Neural cell (in vitro differentiated cells): ENCODE measurements around the gene GLS. TPM values are rescaled to one million over a fixed set of nuclear protein-coding genes. Genes with fewer than 3 reads are reported as not detected.
A peak's percentile ranks its signal among the peaks of the same experiment; 100 is the strongest.

Experiments used
- H2AFZ ChIP-seq: fragments of 200-600, 300-800 bp; sonication (generic), shearing (Covaris generic); 2 replicates; pipeline ENCODE4 v1.6.0; 2014; ENCODE audit warnings: low read depth, mild to moderate bottlenecking, antibody characterized with exemption, low read length, moderate library complexity
- H3F3A ChIP-seq: fragments of 200-600 bp; shearing (Covaris generic); 2 replicates; pipeline ENCODE4 v1.6.1; 2016; ENCODE audit warnings: mild to moderate bottlenecking, moderate library complexity, mixed read lengths, antibody characterized with exemption, low read length; ENCODE audit not compliant: insufficient read depth, poor library complexity, severe bottlenecking
- H3K27ac ChIP-seq: fragments of 200-600, 300-800 bp; sonication (generic), shearing (Covaris generic); 2 replicates; pipeline ENCODE4 v1.5.1; 2014; ENCODE audit warnings: mild to moderate bottlenecking, low read length, moderate library complexity
- H3K27me3 ChIP-seq: fragments of 300-800, 200-600 bp; sonication (generic), shearing (Covaris generic); 2 replicates; pipeline ENCODE4 v1.6.0; 2014; ENCODE audit warnings: mild to moderate bottlenecking, low read depth, low read length, moderate library complexity; ENCODE audit not compliant: insufficient read depth
- H3K36me3 ChIP-seq: fragments of 300-800, 200-600 bp; sonication (generic), shearing (Covaris generic); 2 replicates; pipeline ENCODE4 v1.5.1; 2014; ENCODE audit warnings: mild to moderate bottlenecking, antibody characterized with exemption, low read length, moderate library complexity; ENCODE audit not compliant: insufficient read depth
- H3K4me2 ChIP-seq: fragments of 300-800, 200-600 bp; sonication (generic), shearing (Covaris generic); 2 replicates; pipeline ENCODE4 v1.6.0; 2014; ENCODE audit warnings: mild to moderate bottlenecking, low read length
- H3K4me3 ChIP-seq: fragments of 300-800, 200-600 bp; sonication (generic), shearing (Covaris generic); 2 replicates; pipeline ENCODE4 v1.5.1; 2014; ENCODE audit warnings: mild to moderate bottlenecking, low read length, moderate library complexity
- H3K79me2 ChIP-seq: fragments of 200-600 bp; shearing (Covaris generic); replicated peaks from 2 replicates; pipeline ENCODE4 v1.6.0; 2014; ENCODE audit warnings: mild to moderate bottlenecking, low read length, moderate library complexity; ENCODE audit not compliant: insufficient read depth
- H3K9ac ChIP-seq: fragments of 300-800, 200-600 bp; sonication (generic), shearing (Covaris generic); 2 replicates; pipeline ENCODE4 v1.6.1; 2016; ENCODE audit warnings: mild to moderate bottlenecking, low read length, mixed read lengths
- H3K9me2 ChIP-seq: fragments of 200-600 bp; shearing (Covaris generic); 2 replicates; pipeline ENCODE4 v1.6.1; 2016; ENCODE audit warnings: mild to moderate bottlenecking, low read length, mixed read lengths; ENCODE audit not compliant: insufficient read depth
- H3K9me3 ChIP-seq: fragments of 200-600, 300-800 bp; sonication (generic), shearing (Covaris generic); 2 replicates; pipeline ENCODE4 v1.6.1; 2016; ENCODE audit warnings: mild to moderate bottlenecking, mixed run types, low read length, moderate library complexity, mixed read lengths
- H4K20me1 ChIP-seq: fragments of 200-600 bp; shearing (Covaris generic); 2 replicates; pipeline ENCODE4 v1.6.1; 2016; ENCODE audit warnings: mild to moderate bottlenecking, mixed run types; ENCODE audit not compliant: insufficient read depth
- EP300 ChIP-seq: fragments of 450-650 bp; conservative IDR thresholded peaks from 2 replicates; pipeline ENCODE4 v1.6.1; 2014; ENCODE audit warnings: antibody characterized with exemption, mild to moderate bottlenecking, moderate library complexity; ENCODE audit not compliant: poor library complexity, severe bottlenecking
- EZH2 ChIP-seq: fragments of 200-600, 300-800 bp; shearing (Covaris generic), sonication (generic); IDR thresholded peaks from 2 replicates; pipeline ENCODE4 v1.6.1; 2014; ENCODE audit warnings: antibody characterized with exemption, low read length, borderline replicate concordance, mild to moderate bottlenecking; ENCODE audit not compliant: insufficient read depth, poor library complexity, severe bottlenecking
- MXI1 ChIP-seq: fragments of 450-650 bp; conservative IDR thresholded peaks from 2 replicates; pipeline ENCODE4 v1.6.1; 2014; ENCODE audit warnings: antibody characterized with exemption, mild to moderate bottlenecking; ENCODE audit not compliant: poor library complexity, severe bottlenecking
- POLR2AphosphoS5 ChIP-seq: IDR thresholded peaks from 2 replicates; pipeline ENCODE4 v1.6.1; 2012
- RAD21 ChIP-seq: fragments of 450-650 bp; conservative IDR thresholded peaks from 2 replicates; pipeline ENCODE4 v1.6.1; 2014; ENCODE audit warnings: antibody characterized with exemption, mild to moderate bottlenecking, moderate library complexity
- REST ChIP-seq: IDR thresholded peaks from 2 replicates; pipeline ENCODE4 v1.6.1; 2012; ENCODE audit warnings: borderline replicate concordance
- SMC3 ChIP-seq: fragments of 450-650 bp; conservative IDR thresholded peaks from 2 replicates; pipeline ENCODE4 v1.6.1; 2014; ENCODE audit warnings: antibody characterized with exemption, mild to moderate bottlenecking, moderate library complexity; ENCODE audit not compliant: poor library complexity
- TAF1 ChIP-seq: IDR thresholded peaks from 2 replicates; pipeline ENCODE4 v1.6.1; 2012; ENCODE audit warnings: low read depth
- polyA plus RNA-seq: library from polyadenylated mRNA; depleted of rRNA; stranded (reverse); fragments of >200 nt; gene quantifications from 2 replicates; pipeline ENCODE4 v1.2.3, GENCODE V29; 2014
- TF ChIP-seq, protein P1 (sequence below): fragments of 450-650 bp; IDR thresholded peaks from 2 replicates; pipeline ENCODE4 v1.5.1; 2014; ENCODE audit warnings: antibody characterized with exemption, mild to moderate bottlenecking, moderate library complexity; ENCODE audit not compliant: poor library complexity, severe bottlenecking

GLS gene
- polyA plus RNA-seq, 1 donor from 2014 or later: 90.2 TPM

- peak overlapping the region; percentile 62 for H2AFZ ChIP-seq
- H3K9me2 ChIP-seq: no peaks in the 10 kb centered on the region
- peaks cover 42% of the 10 kb centered on the region for H3K79me2 ChIP-seq
- H3K36me3 ChIP-seq: no peaks in the 10 kb centered on the region
- no peaks in the 10 kb centered on the region for H3F3A ChIP-seq
- peak overlapping the region; percentile 92 for H3K4me3 ChIP-seq
- H3K27ac ChIP-seq: peak overlapping the region; percentile 64
- no peak for TF ChIP-seq POLR2AphosphoS5
- TF ChIP-seq MXI1: peak; percentile 10
- TF ChIP-seq REST: no peak
- TF ChIP-seq EP300: no peak
- no peak for TF ChIP-seq TAF1
- TF ChIP-seq, protein P1, sequence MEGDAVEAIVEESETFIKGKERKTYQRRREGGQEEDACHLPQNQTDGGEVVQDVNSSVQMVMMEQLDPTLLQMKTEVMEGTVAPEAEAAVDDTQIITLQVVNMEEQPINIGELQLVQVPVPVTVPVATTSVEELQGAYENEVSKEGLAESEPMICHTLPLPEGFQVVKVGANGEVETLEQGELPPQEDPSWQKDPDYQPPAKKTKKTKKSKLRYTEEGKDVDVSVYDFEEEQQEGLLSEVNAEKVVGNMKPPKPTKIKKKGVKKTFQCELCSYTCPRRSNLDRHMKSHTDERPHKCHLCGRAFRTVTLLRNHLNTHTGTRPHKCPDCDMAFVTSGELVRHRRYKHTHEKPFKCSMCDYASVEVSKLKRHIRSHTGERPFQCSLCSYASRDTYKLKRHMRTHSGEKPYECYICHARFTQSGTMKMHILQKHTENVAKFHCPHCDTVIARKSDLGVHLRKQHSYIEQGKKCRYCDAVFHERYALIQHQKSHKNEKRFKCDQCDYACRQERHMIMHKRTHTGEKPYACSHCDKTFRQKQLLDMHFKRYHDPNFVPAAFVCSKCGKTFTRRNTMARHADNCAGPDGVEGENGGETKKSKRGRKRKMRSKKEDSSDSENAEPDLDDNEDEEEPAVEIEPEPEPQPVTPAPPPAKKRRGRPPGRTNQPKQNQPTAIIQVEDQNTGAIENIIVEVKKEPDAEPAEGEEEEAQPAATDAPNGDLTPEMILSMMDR: no peak
- no peak for TF ChIP-seq RAD21
- TF ChIP-seq EZH2: no peak
- TF ChIP-seq SMC3: peak; percentile 5
- H3K27me3 ChIP-seq: no peaks in the 10 kb centered on the region
- no peaks in the 10 kb centered on the region for H4K20me1 ChIP-seq
- H3K9ac ChIP-seq: peak overlapping the region; percentile 84
- no peaks in the 10 kb centered on the region for H3K9me3 ChIP-seq
- no peak overlapping the region for H3K4me2 ChIP-seq
These were observed 520 bp downstream of the GLS start for GRCh38 chr2:190881084-190881597.

- Histone ChIP-seq H3K27ac (peak overlapping the region; percentile 44), H3K4me3 (peak overlapping the region; percentile 92), H3K79me2 (peaks cover 45% of the 10 kb centered on the region), H3K9ac (peak overlapping the region; percentile 84), H3K4me2 (peak overlapping the region; percentile 89), H3K9me2 (no peaks in the 10 kb centered on the region), H3K27me3 (no peaks in the 10 kb centered on the region), H3F3A (no peaks in the 10 kb centered on the region), H2AFZ (peak overlapping the region; percentile 62), H3K36me3 (no peaks in the 10 kb centered on the region), H4K20me1 (no peaks in the 10 kb centered on the region), H3K9me3 (no peaks in the 10 kb centered on the region)
- TF ChIP-seq MXI1 (peak; percentile 76), REST (peak; percentile 21), RAD21 (no peak), EP300 (no peak)
These were observed 1.2 kb downstream of the GLS start for GRCh38 chr2:190881598-190882410.
